Measurements from ENCODE around the gene CD163.

DNA sequence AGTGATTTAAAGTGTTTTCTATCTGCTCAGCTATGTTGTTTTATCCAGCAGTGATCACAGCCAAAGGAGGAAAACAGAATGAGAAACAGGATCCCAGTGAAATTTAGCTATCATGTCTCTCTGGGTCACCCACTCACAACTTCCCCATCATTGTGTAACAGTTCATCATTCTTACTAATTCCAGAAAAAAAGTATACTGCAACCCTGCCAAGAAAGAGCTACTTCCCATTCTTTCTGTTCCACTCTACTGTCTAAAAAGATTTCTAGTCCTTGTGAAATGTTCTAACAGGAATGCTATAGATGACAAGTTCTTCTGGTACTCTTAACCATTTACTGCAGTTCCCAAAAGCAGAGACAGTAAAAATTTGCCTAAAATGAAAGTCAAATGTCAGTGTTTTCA lies 39.2 kb upstream of the CD163 start:
- TF ChIP-seq POLR2A (IDR thresholded peaks at IDR 0.05), result no peak
- TF ChIP-seq, protein P1, sequence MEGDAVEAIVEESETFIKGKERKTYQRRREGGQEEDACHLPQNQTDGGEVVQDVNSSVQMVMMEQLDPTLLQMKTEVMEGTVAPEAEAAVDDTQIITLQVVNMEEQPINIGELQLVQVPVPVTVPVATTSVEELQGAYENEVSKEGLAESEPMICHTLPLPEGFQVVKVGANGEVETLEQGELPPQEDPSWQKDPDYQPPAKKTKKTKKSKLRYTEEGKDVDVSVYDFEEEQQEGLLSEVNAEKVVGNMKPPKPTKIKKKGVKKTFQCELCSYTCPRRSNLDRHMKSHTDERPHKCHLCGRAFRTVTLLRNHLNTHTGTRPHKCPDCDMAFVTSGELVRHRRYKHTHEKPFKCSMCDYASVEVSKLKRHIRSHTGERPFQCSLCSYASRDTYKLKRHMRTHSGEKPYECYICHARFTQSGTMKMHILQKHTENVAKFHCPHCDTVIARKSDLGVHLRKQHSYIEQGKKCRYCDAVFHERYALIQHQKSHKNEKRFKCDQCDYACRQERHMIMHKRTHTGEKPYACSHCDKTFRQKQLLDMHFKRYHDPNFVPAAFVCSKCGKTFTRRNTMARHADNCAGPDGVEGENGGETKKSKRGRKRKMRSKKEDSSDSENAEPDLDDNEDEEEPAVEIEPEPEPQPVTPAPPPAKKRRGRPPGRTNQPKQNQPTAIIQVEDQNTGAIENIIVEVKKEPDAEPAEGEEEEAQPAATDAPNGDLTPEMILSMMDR (IDR thresholded peaks at IDR 0.05), result no peak
- no peak for TF ChIP-seq EP300 (IDR thresholded peaks at IDR 0.05)

Data from ovary (tissue), 3 donors.